Adrenal gland (tissue), 5 donors: ENCODE measurements around the gene MYH8.

Experiments
- CTCF ChIP-seq, 6 experiments: fragments of 450-650 bp in 4 of 6; fragments of 200-600 bp in 2 of 6; sonication (generic) in 1 of 6; IDR thresholded peaks; 1 replicate in 5 of 6; 2 replicates in 1 of 6; pipeline versions ENCODE4 v1.5.1 to v1.8.0; 2016 to 2021; ENCODE audit warnings: antibody characterized with exemption in 6 of 6, mild to moderate bottlenecking in 2 of 6, moderate library complexity in 1 of 6
- POLR2A ChIP-seq, 2 donors: fragments of 450-650 bp; IDR thresholded peaks; one replicate each; pipeline ENCODE4 v1.6.1; 2017; ENCODE audit warnings: antibody characterized with exemption in 2 of 2, mild to moderate bottlenecking in 2 of 2, moderate library complexity in 1 of 2
- donor health status: DM: no; HTN: no; CAD: no.

- TF ChIP-seq CTCF (IDR thresholded peaks at IDR 0.05) (no peak), POLR2A (IDR thresholded peaks at IDR 0.05) (no peak)
Measured at GRCh38 chr17:10384175-10384574, 37.6 kb downstream of the MYH8 start.
